Upper lobe of left lung (tissue), 4 donors: Measurements from ENCODE around the gene EPHA4.

Source experiments
- CTCF ChIP-seq, 6 experiments: fragments of 450-650 bp in 4 of 6; fragments of 200-600 bp in 2 of 6; sonication (generic) in 2 of 6; IDR thresholded peaks; one replicate each; pipeline ENCODE4 v1.5.1; 2016 to 2019; ENCODE audit warnings: antibody characterized with exemption in 6 of 6
- POLR2AphosphoS5 ChIP-seq, 2 donors: sonication (generic); formaldehyde crosslinking; IDR thresholded peaks; one replicate each; pipeline ENCODE4 v1.5.1; 2017; ENCODE audit warnings: antibody characterized with exemption in 2 of 2

DNA sequence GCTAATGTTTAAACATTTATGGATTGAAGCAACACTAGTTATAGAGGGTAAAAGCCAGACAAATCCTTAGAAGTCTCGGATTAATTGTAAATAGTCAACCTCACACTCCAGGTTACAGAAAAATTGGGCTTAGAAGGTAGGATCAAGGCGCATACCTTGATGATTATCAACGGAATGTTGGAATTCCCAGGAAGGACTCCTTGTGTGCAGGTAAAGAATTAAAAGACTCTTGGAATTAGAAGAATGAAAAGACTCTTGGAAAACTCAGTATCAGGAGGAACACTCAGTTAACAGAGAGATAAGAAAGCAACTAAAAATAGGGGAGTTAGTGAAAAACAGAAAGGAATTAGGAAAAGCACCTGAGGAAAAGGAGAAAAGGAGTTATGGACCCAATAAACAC, 29.3 kb upstream of the EPHA4 start:
- TF ChIP-seq CTCF (IDR thresholded peaks at IDR 0.05) (no peak), POLR2AphosphoS5 (IDR thresholded peaks at IDR 0.05) (no peak)
